NCI-H774 (cell line): ENCODE results near the gene AKAP3.
A peak's percentile ranks its signal among the peaks of the same experiment; 100 is the strongest.

Source experiments
- DNase-seq: peaks from one replicate; lab custom pipeline; 2025; lab: John Stamatoyannopoulos, UW

The AKAP3 gene

DNA sequence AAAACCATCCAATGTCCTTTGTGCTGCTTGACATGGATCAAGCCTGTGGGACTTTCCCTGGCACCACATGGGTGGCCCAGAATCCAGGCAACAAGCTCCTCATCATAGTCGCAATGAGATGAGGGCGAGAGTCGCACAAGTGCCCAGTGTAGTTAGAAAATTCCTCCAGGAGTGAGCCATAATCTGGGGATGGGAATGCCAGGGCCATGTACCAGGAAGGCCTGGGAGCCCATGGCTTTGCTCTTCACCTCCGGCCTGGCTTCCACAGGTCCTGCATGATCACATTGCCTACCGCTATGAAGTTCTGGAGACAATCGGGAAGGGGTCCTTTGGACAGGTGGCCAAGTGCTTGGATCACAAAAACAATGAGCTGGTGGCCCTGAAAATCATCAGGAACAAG is 53.0 kb downstream of the AKAP3 start:
- DNase-seq, result no peak

GRCh38 chr12:4591180-4591687 is 57.6 kb downstream of the AKAP3 start:
- no peak for DNase-seq

- no peak for DNase-seq
Observed at GRCh38 chr12:4589941-4590340, 58.9 kb downstream of the AKAP3 start.

DNA sequence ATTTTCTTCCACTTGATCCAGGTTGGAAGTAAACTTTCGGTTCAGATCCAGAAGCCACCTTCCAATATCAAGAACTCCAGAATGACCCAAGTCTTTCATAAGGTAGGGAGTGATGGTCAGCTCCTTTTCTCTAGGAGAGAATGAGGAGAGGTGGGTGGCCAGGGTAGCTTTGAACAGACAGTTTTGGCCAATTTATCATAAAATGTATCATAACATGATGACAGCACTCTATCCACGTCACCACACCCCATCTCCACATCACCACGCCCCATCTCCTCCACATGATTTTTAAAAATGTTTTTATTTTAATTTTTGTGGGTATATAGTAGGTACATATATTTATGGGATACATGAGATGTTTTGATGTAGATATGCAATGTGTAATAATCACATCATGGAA is 59.9 kb downstream of the AKAP3 start:
- no peak for DNase-seq

- DNase-seq, result no peak
Observed at GRCh38 chr12:4587108-4587507, 61.7 kb downstream of the AKAP3 start.

- DNase-seq, result no peak
Observed at GRCh38 chr12:4586500-4586899, 62.4 kb downstream of the AKAP3 start.

DNA sequence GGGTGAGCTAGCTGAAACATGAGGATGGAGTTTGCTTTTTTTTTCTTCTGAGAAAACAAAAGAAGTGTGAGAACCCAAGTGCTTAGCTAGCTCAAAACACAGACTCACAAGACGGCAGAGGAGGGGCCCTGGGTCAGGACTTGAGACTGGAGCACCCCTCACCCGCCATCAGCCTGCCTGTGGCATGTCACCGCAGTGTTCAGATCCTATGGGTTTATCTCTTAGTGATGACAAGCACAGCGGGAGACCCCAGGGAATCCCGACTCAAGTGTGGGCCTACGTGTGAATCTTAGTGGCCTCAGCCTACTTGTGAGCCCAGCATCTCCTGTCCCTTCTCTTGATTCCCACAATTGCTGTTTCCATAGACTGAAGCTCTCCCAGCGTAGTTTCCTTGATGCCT is 64.0 kb downstream of the AKAP3 start:
- DNase-seq, result no peak

GRCh38 chr12:4584281-4584680 is 64.6 kb downstream of the AKAP3 start:
- DNase-seq, result no peak

- DNase-seq, result no peak
Observed at GRCh38 chr12:4580281-4580688, 68.6 kb downstream of the AKAP3 start.

DNA sequence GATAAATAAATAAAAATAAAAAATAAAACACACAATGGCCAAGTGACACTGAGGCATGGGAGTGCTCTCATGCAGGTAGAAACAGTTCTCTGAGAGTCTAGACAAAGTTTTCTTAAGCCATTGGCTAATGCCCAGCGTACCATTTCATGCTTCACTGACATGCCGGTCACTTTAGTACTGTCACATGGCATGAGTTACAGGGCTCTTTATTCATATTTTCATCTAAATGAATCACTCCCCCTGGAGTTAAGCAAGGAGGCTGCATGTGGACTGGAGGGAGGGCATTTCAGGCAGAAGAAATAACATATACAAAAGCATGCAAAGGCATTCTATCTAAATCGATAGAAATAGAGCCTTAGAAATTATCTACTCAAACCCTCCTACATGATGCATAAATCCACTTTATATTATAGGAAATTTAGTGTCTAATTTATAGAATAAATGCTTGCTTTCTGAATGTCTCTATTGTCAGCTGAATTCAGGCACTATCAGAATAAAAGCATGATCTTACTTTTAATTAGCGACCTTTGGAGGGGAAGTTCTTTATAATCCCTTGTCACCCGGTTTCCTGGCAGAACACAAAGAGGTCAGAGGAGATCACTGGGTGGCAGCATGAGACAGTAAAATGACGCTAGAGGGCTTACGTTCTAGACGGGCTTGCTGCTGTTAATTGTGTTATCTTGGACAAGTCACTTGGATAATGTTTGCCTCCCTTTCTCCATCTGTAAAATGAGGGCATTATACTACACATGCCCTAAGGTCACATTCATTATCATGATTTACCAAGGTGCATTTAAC is 69.3 kb downstream of the AKAP3 start:
- DNase-seq, result peak; percentile 6

- DNase-seq, result no peak
Observed at GRCh38 chr12:4572680-4573079, 76.2 kb downstream of the AKAP3 start.

- DNase-seq, result no peak
Observed at GRCh38 chr12:4569261-4569660, 79.6 kb downstream of the AKAP3 start.

GRCh38 chr12:4567073-4567881 is 81.6 kb downstream of the AKAP3 start:
- no peak for DNase-seq

- no peak for DNase-seq
Observed at GRCh38 chr12:4566474-4566873, 82.4 kb downstream of the AKAP3 start.
